Measurements from ENCODE around the gene OSBPL2. TPM values are rescaled to one million over a fixed set of nuclear protein-coding genes. Genes with fewer than 3 reads are reported as not detected.

Gene OSBPL2
- total RNA-seq, 1 experiment from 2014 or later: 36.9 TPM

- TF ChIP-seq REST (IDR thresholded peaks at IDR 0.05; ENCODE audit: low read depth) (no peak), YY1 (IDR thresholded peaks at IDR 0.05; ENCODE audit: extremely low read depth, insufficient replicate concordance, low read depth, low read length) (no peak), EGR1 (IDR thresholded peaks at IDR 0.05; ENCODE audit: low read depth) (no peak), FOSL1 (IDR thresholded peaks at IDR 0.05; ENCODE audit: low read depth) (no peak)
- TF ChIP-seq, protein P1, sequence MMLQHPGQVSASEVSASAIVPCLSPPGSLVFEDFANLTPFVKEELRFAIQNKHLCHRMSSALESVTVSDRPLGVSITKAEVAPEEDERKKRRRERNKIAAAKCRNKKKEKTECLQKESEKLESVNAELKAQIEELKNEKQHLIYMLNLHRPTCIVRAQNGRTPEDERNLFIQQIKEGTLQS (IDR thresholded peaks at IDR 0.05): no peak
Measured at GRCh38 chr20:62296724-62297448, 58.6 kb downstream of the OSBPL2 start (continued).

- Histone ChIP-seq H3K9me2 (ENCODE audit: insufficient read depth) (no peaks in the 10 kb centered on the region), H2AFZ (ENCODE audit: low read depth, low read length, poor library complexity, severe bottlenecking) (no peak overlapping the region), H3K9me3 (ENCODE audit: control insufficient read depth in 1 of 2, insufficient read depth in 1 of 2, low read depth in 1 of 2, low read length in 2 of 2) (no peaks in the 10 kb centered on the region), H3K4me1 (ENCODE audit: control insufficient read depth in 1 of 2, insufficient read depth in 2 of 2, low read length in 2 of 2) (peaks cover 5 to 14% of the 10 kb centered on the region in 2 experiments; a peak in 3 of 4 replicates), H3K79me2 (ENCODE audit: insufficient read depth, low read length) (no peaks in the 10 kb centered on the region), H3K27ac (ENCODE audit: low read depth, low read length) (no peak overlapping the region), H3K9ac (ENCODE audit: low read length) (no peak overlapping the region), H3K27me3 (ENCODE audit: insufficient read depth, low read length) (no peaks in the 10 kb centered on the region), H3K4me2 (ENCODE audit: low read length) (no peak overlapping the region), H4K20me1 (ENCODE audit: insufficient read depth) (no peaks in the 10 kb centered on the region), H3K4me3 (replicated peaks in 1 of 2; ENCODE audit: low read depth in 1 of 2, low read length in 2 of 2) (no peak overlapping the region), H3K36me3 (ENCODE audit: control insufficient read depth in 1 of 2, insufficient read depth in 2 of 2, low read length in 2 of 2) (peaks cover 5% of the 10 kb centered on the region in 2 experiments; a peak in 1 of 4 replicates)
- POLR2A ChIA-PET: no interaction called here
- CTCF ChIA-PET: no interaction called here
- BruUV-seq (replicated peaks): no TSS peak
- RAD21 ChIA-PET (ENCODE audit: low non-redundant PET in 1 of 2, low total read pairs in 2 of 2, uncharacterized antibody in 2 of 2, unreplicated experiment in 2 of 2): no interaction called here
- intact Hi-C loops (cut with micrococcal nuclease): no loop called here
- TF ChIP-seq CTCF (IDR thresholded peaks at IDR 0.05 in 2 of 3, conservative IDR thresholded peaks at IDR 0.05 in 1 of 3; ENCODE audit: borderline replicate concordance in 1 of 3, insufficient read depth in 1 of 3, low read depth in 2 of 3, low read length in 2 of 3) (peak in 1 of 3 experiments; percentile 13; a peak in 1 of 6 replicates), SP1 (IDR thresholded peaks at IDR 0.05; ENCODE audit: low read depth) (no peak), SRF (IDR thresholded peaks at IDR 0.05; ENCODE audit: low read depth) (no peak), JUND (IDR thresholded peaks at IDR 0.05) (no peak), ELF1 (IDR thresholded peaks at IDR 0.05; ENCODE audit: borderline replicate concordance, low read depth) (no peak), RAD21 (IDR thresholded peaks at IDR 0.05; ENCODE audit: low read depth) (0 out of 2 replicates have a peak, but pooled peaks have one; percentile 9), CBX3 (IDR thresholded peaks at IDR 0.05; ENCODE audit: low read depth) (no peak)
- TF ChIP-seq, protein P2, sequence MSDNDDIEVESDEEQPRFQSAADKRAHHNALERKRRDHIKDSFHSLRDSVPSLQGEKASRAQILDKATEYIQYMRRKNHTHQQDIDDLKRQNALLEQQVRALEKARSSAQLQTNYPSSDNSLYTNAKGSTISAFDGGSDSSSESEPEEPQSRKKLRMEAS (IDR thresholded peaks at IDR 0.05): no peak
- ATAC-seq: no peak
- DNase-seq (ENCODE audit: low read depth, low spot score): no peak
Measured at GRCh38 chr20:62297449-62298227, 59.3 kb downstream of the OSBPL2 start.

Measured in HCT116 (cell line).